Spleen (tissue), 7 donors: Measurements from ENCODE around the gene GAMT.

ENCODE experiments used
- POLR2A ChIP-seq, 3 donors: fragments of 450-650 bp; IDR thresholded peaks; one replicate each; pipeline ENCODE4 v1.5.1; 2017; ENCODE audit warnings: antibody characterized with exemption in 3 of 3, mild to moderate bottlenecking in 1 of 3
- POLR2AphosphoS5 ChIP-seq, 3 donors: sonication (generic); formaldehyde crosslinking; IDR thresholded peaks; one replicate each; pipeline ENCODE4 v1.5.1; 2017; ENCODE audit warnings: antibody characterized with exemption in 3 of 3
- TF ChIP-seq, protein P1 (sequence below), 11 experiments: fragments of 200-600 bp in 7 of 11; fragments of 450-650 bp in 4 of 11; sonication (generic) in 4 of 11; IDR thresholded peaks in 8 of 11; conservative IDR thresholded peaks in 3 of 11; 1 replicate in 7 of 11; 2 replicates in 4 of 11; pipeline versions ENCODE4 v1.4.0 to v1.8.0; 2016 to 2021; ENCODE audit warnings: antibody characterized with exemption in 11 of 11, inconsistent platforms in 4 of 11, mild to moderate bottlenecking in 1 of 11
- donor health status: DM: no; HTN: no; CAD: no; lungs with moderate emphysema.
- donor health status: DM: no; HTN: no; CAD: no.
- donor health status: DM: no; HTN: no; CAD: no.

GRCh38 chr19:1383312-1384084 lies 17.8 kb downstream of the GAMT start, which contains the start of gene NDUFS7:
- TF ChIP-seq, protein P1, sequence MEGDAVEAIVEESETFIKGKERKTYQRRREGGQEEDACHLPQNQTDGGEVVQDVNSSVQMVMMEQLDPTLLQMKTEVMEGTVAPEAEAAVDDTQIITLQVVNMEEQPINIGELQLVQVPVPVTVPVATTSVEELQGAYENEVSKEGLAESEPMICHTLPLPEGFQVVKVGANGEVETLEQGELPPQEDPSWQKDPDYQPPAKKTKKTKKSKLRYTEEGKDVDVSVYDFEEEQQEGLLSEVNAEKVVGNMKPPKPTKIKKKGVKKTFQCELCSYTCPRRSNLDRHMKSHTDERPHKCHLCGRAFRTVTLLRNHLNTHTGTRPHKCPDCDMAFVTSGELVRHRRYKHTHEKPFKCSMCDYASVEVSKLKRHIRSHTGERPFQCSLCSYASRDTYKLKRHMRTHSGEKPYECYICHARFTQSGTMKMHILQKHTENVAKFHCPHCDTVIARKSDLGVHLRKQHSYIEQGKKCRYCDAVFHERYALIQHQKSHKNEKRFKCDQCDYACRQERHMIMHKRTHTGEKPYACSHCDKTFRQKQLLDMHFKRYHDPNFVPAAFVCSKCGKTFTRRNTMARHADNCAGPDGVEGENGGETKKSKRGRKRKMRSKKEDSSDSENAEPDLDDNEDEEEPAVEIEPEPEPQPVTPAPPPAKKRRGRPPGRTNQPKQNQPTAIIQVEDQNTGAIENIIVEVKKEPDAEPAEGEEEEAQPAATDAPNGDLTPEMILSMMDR (IDR thresholded peaks at IDR 0.05 in 8 of 11, conservative IDR thresholded peaks at IDR 0.05 in 3 of 11), result peak in 8 of 11 experiments; percentile 20 to 60 (median 44)
- peak in 1 of 3 donors; percentile 84 for TF ChIP-seq POLR2A (IDR thresholded peaks at IDR 0.05)
- peak; percentile 84 to 93 (median 85) for TF ChIP-seq POLR2AphosphoS5 (IDR thresholded peaks at IDR 0.05)
